HuH-7 (cell line): ENCODE measurements around the gene QRFPR.
"Not testable (repeated sequence)": the region's sequence is repeated elsewhere in the genome, so short reads cannot be mapped to it uniquely, and the experiment has no call there.

ENCODE experiments used
- DNase-seq: peaks from one replicate; pipeline ENCODE4 v3.0.0; 2011; ENCODE audit warnings: low spot score

Gene QRFPR

GRCh38 chr4:121380776-121381462 lies at the start of gene QRFPR:
QRFPR (minus strand) TSS chr4:121381018; CDS start chr4:121380647, 371 bp downstream.
- DNase-seq, result no peak

- DNase-seq, result no peak
These were observed 47.9 kb upstream of the QRFPR start for GRCh38 chr4:121428721-121429120.

- no peak for DNase-seq
These were observed 40.8 kb upstream of the QRFPR start for GRCh38 chr4:121421594-121421993.

GRCh38 chr4:121411151-121411744 lies 30.4 kb upstream of the QRFPR start:
- no peak for DNase-seq

GRCh38 chr4:121408567-121408966 lies 27.7 kb upstream of the QRFPR start:
- not testable (repeated sequence) for DNase-seq

DNA sequence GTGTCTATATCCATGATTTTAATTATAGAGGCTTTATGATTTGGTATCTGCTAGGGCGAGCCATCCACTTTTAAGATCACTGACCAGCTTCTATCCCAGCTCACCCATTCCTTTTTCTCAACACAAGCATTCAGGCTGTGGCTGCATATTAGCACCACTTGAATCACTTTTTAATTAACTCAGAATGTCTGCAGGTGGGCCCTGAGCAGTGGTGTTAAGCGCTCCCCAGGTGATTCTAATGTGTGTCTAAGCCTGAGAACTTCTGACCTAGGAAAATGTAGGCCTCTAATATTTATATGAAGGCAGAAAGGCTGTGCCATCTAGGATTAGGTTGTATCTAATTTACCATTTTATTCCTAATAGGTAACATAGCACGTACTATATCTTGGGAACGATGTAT lies 19.8 kb upstream of the QRFPR start:
- DNase-seq, result no peak

DNA sequence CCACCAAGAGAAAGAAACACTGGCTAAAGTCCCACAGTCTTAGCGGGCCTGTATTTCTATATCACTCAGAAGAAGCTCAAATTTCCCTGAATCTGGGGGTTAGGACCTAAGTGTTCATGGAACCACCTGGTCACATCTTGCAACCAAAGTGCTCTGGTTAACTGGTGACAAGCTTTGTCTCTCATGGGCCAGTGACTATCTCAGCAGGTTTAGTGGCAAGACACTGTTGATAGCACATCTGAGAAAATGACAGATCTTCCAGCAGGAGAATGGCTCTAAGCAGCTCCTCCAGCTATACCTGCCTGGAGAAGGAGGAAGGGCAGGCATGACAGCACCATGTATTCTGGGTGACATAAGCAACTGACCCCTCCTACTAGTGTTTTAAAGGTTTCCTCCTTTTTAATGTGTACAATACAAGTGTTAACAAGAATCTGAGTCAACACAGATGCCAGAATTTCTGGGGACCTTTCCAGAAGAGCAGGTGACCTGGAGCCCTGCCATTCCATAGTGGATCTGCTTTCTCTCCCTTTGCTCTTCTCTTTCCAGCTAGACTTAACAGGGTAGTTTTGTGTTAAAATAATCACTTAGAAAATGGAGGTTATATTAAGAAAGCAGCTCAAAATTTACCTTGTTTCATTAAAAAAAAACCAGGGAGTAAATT lies 17.3 kb upstream of the QRFPR start:
- DNase-seq, result no peak

DNA sequence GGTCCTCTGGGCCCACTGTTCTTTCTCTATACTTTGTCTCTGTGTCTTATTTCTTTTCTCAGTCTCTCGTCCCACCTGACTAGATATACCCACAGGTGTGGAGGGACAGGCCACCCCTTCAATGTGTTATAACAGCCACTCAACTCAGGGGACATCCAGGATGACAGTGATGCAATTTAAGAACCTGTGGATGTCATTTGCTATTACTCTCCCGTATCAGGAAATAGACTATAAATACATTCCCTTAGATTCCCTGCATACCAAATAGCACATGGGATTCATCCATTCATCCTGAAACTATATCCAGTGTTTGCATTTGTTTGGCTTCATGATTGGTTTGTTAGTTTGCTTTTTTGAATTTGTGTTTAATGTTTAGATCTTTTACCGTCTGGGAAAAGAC lies 16.6 kb upstream of the QRFPR start:
- no peak for DNase-seq

DNA sequence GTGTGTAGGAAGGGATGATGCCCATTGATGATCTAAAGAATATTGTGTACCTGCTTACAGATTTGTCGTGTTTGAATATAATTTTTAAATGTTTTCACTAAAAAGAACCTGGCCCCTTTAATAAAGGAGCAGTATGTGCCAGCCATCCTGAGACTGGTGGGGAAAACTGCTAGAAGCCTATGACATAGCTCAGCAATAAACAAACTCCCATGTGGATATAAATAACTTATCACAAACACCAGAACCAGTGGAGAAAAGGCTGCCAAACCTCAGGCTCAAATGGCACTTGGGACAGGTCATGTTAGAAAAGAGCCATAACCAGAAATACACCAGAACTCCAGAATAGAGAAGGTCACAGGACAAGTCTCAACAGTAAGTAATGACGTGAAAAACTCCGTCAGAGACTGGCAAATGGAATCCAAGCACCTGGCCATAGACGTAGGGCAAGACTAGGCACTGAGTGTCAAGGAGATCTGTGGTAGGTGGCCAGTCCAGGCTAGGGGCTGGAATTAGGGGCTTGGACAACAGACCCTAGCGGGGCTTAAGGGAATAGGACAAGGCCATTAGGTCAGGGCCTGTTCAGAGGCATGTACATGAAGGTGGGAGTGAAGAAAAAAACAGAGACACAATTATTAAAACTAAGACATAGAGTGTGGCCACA lies 11.7 kb upstream of the QRFPR start:
- no peak for DNase-seq

DNA sequence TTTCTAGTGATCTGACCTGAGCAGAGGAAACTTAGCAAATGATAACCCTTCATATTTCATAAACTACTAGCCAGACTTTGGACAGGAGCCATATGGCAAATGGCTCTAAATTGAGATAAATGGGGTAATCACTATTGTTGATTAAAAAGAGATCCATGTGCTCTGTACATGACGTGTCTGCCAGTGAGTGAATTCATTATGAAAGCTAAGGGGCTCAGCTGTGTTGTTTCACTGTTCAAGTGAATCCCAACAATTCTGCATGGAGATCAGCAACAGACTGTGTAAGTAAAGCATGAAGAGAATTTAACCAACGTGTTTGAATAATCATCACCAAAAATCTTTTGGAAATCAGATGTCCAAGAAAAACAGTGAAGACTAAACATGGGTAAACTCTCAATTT lies 9.5 kb upstream of the QRFPR start:
- DNase-seq, result no peak

- no peak for DNase-seq
These were observed 1.5 kb downstream of the QRFPR start for GRCh38 chr4:121379276-121379675.

DNA sequence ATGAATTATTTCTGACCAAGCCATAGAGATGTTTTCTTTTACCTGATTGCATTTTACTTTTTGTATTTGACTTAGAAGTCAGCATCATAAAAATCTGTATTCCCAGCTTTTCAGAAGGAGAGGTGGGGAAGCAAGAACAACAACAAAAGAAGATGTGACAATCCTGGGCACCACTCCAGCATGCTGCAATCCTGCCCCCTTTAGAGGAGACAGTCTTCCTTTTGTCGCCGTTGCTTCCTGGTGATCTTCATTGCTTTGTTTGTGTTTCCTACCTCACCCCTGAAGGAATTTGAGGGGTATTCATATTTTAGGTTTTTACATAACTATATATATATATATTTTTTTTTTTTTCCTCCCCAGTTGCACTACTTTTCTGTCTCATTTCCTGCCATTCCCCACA lies 3.7 kb downstream of the QRFPR start:
- no peak for DNase-seq

- no peak for DNase-seq
These were observed 4.3 kb downstream of the QRFPR start for GRCh38 chr4:121376556-121376955.

GRCh38 chr4:121376097-121376496 lies 4.7 kb downstream of the QRFPR start:
- DNase-seq, result no peak

GRCh38 chr4:121375262-121375661 lies 5.6 kb downstream of the QRFPR start:
- no peak for DNase-seq

DNA sequence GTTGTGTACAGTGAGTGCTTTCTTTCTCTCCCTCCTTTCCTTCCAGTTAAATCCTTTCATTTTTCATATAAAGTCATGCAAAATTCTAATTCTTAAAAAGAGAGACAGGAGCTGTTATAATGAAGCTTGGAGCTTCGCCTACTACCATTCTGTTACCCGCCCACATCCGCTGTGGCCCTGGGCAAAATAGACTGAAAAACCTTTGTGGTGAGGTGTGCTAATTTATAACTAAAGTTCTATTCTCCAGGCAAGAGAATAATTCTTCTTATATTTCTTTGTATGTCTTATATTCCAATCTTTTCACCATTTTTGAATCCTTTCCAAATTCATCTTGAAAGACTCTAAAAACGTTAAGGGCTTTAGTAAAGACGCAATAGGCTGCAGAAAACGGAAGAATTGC lies 7.0 kb downstream of the QRFPR start:
- no peak for DNase-seq

GRCh38 chr4:121370729-121371325 lies 10.0 kb downstream of the QRFPR start:
- peak; percentile 20 for DNase-seq

DNA sequence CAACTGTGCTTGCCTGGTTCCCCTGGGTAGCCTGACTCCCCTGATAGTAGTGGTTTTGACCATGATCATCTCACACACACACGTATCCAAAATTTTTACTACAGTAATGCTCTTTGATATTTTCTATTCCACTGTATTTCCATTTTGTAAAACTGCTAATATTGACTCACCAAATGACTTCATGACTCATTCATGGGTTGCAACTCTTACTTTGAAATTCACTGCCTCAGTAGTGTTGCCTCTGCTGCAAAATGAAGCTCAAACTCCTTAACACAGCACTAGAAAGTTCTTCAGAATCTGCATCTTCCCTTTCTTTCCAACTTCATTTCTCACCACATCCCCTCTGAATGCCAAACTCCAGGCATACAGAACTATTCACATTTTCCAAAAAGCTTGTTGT lies 20.3 kb downstream of the QRFPR start:
- no peak for DNase-seq

- DNase-seq, result no peak
These were observed 22.3 kb downstream of the QRFPR start for GRCh38 chr4:121358473-121358872.

DNA sequence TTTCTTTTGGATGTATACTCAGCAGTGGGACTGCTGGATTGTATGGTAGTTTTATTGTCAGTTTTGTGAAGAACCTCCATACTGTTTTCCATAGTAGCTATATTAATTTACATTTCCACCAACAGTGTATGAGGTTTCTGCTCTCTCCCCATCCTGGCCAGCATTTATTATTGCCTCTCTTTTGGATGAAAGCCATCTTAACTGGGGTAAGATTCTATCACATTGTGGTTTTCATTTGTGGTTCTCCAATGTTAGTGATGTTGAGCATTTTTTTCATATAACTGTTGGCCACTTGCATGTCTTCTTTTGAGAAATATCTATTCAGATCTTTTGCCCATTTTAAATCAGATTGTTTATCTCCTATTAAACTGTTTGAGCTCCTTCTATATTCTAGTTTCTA lies 27.6 kb downstream of the QRFPR start:
- DNase-seq, result no peak

- no peak for DNase-seq
These were observed 36.7 kb downstream of the QRFPR start for GRCh38 chr4:121344098-121344497.

DNA sequence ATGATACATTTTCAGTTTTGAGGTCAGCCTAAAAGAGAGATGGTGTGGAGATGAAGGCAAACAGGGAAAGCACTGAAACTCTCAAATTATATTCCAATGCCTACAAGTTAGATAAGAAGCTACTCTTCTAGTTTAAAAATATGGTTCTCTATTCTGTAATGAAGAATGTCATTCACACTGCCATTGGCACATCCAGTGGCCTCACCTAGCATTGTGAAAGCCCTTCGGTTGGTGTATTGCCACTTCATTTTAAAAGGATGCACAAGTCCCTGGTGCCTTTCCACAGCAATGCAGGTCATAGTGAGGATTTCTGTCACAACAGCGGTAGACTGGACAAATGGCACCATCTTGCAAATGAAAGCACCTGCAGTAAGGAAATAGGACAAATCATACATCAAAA lies 40.6 kb downstream of the QRFPR start:
- no peak for DNase-seq

DNA sequence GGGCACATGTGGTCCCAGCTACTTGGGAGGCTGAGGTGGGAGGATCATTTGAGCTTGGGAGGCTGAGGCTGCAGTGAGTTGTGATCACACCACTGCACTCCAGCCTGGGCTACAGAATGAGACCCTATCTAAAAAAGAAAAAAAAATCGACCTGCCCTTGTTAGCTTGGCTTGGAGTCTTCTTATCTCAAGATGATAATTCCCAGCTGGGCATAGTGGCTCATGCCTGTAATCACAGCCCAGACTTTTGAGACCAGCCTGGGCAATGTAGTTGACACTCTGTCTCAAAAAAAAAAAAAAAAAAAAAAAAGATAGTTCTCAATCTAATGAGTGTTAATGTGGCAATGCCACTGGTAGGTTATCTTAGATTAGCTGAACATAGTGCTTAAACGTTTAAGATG lies 41.0 kb downstream of the QRFPR start:
- no peak for DNase-seq
